ENCODE measurements around the gene TMEM222. TPM values are rescaled to one million over a fixed set of nuclear protein-coding genes. Genes with fewer than 3 reads are reported as not detected.

TMEM222 gene
- total RNA-seq, 2 experiments from 2014 or later = 22.0 to 25.4 TPM

- Mint-ChIP-seq H3K27me3 (no peaks in the 10 kb centered on the region), H3K36me3 (ENCODE audit: low read depth) (no peaks in the 10 kb centered on the region), H3K27ac (no peak within 1 kb of the TSS), H3K4me3 (no peak within 1 kb of the TSS), H3K9me3 (no peaks in the 10 kb centered on the region), H3K4me1 (ENCODE audit: low read depth) (peaks cover 3% of the 10 kb centered on the region)
- ChIA-PET CTCF (interaction anchor here (0.7 to 1.2 kb wide), 3 partner anchors 9 to 41 kb away, joined by 3 read pairs; no protein-coding TSS in a partner anchor), POLR2A (interaction anchor here (0.6 kb wide), 1 partner anchor 324 kb away, joined by 3 read pairs; no protein-coding TSS in a partner anchor)
- ATAC-seq = no peak
- intact Hi-C loops (cut with micrococcal nuclease) = no loop called here
- no peak for TF ChIP-seq CTCF (IDR thresholded peaks at IDR 0.05)
- no peak for DNase-seq
These were observed 52.6 kb downstream of the TMEM222 start, which contains the start of gene FCN3 for GRCh38 chr1:27374362-27375086. TSS of gene FCN3 (minus strand) at chr1:27374824. CDS start at chr1:27374818, 6 bp downstream.

- ChIA-PET POLR2A (interaction anchor here (0.7 kb wide), 1 partner anchor 32 kb away, joined by 4 read pairs; no protein-coding TSS in a partner anchor), CTCF (interaction anchor here (1.0 to 1.6 kb wide), 3 partner anchors 9 to 82 kb away, joined by 3 to 9 read pairs (median 7); partner anchors contain the start of gene MAP3K6)
- H3K4me1 Mint-ChIP-seq (ENCODE audit: low read depth) = no peaks in the 10 kb centered on the region
- TF ChIP-seq CTCF (IDR thresholded peaks at IDR 0.05) = no peak
- DNase-seq (no peak), ATAC-seq (no peak)
- H3K27ac Mint-ChIP-seq = no peak overlapping the region
- no peaks in the 10 kb centered on the region for H3K36me3 Mint-ChIP-seq (ENCODE audit: low read depth)
- intact Hi-C loops (cut with micrococcal nuclease) = no loop called here
- peaks cover 4% of the 10 kb centered on the region for H3K27me3 Mint-ChIP-seq
- no peak overlapping the region for H3K4me3 Mint-ChIP-seq
- H3K9me3 Mint-ChIP-seq = no peaks in the 10 kb centered on the region
These were observed 56.0 kb downstream of the TMEM222 start for GRCh38 chr1:27377760-27378495.

- Mint-ChIP-seq H3K4me3 (no peak overlapping the region), H3K36me3 (ENCODE audit: low read depth) (no peaks in the 10 kb centered on the region), H3K9me3 (no peaks in the 10 kb centered on the region), H3K27ac (no peak overlapping the region), H3K27me3 (peaks cover 4% of the 10 kb centered on the region), H3K4me1 (ENCODE audit: low read depth) (no peaks in the 10 kb centered on the region)
- intact Hi-C loops (cut with micrococcal nuclease) = no loop called here
- no peak for ATAC-seq
- ChIA-PET POLR2A (interaction anchor here (0.9 kb wide), 1 partner anchor 37 kb away, joined by 3 read pairs; the partner anchor contains the start of gene SYTL1), CTCF (interaction anchor here (1.3 to 10.4 kb wide), 5 partner anchors 11 to 83 kb away, joined by 3 to 75 read pairs (median 4); no protein-coding TSS in a partner anchor)
- TF ChIP-seq CTCF (IDR thresholded peaks at IDR 0.05) = no peak
- no peak for DNase-seq
These were observed 57.7 kb downstream of the TMEM222 start for GRCh38 chr1:27379564-27380122.

- ChIA-PET CTCF (interaction anchor here (1.3 to 10.4 kb wide), 4 partner anchors 10 to 84 kb away, joined by 4 to 75 read pairs (median 5); no protein-coding TSS in a partner anchor), POLR2A (no interaction called here)
- Mint-ChIP-seq H3K9me3 (no peaks in the 10 kb centered on the region), H3K36me3 (ENCODE audit: low read depth) (no peaks in the 10 kb centered on the region), H3K27me3 (peaks cover 4% of the 10 kb centered on the region), H3K4me1 (ENCODE audit: low read depth) (no peaks in the 10 kb centered on the region), H3K4me3 (no peak overlapping the region), H3K27ac (no peak overlapping the region)
- no peak for DNase-seq
- intact Hi-C loops (cut with micrococcal nuclease) = no loop called here
- TF ChIP-seq CTCF (IDR thresholded peaks at IDR 0.05) = no peak
- ATAC-seq = no peak
These were observed 58.3 kb downstream of the TMEM222 start for GRCh38 chr1:27380224-27380623.

All from activated CD8-positive, alpha-beta T cell treated with anti-CD3 and anti-CD28 coated beads for 36 hours (primary cell).